Measurements from ENCODE around the gene MAP2.

DNA sequence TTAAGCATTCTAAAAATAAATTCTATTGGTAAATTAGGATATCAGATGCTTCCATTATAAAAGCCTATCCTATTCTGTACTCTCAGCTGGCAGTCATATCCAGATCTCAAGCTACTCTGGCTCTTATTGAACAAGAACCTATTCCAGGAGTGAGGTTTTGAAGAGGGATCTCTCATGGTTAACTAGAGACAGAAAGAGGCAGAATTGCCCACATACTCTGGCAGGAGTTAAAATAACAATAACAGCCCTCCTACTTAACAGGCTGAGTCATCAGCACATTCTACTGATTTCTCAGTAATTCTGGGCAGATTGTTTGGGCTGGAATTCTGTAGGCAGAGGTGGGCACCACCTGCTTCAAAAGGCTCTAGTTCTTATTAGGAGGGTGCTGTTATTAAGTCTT lies 205.8 kb downstream of the MAP2 start:
- TF ChIP-seq, protein P1, sequence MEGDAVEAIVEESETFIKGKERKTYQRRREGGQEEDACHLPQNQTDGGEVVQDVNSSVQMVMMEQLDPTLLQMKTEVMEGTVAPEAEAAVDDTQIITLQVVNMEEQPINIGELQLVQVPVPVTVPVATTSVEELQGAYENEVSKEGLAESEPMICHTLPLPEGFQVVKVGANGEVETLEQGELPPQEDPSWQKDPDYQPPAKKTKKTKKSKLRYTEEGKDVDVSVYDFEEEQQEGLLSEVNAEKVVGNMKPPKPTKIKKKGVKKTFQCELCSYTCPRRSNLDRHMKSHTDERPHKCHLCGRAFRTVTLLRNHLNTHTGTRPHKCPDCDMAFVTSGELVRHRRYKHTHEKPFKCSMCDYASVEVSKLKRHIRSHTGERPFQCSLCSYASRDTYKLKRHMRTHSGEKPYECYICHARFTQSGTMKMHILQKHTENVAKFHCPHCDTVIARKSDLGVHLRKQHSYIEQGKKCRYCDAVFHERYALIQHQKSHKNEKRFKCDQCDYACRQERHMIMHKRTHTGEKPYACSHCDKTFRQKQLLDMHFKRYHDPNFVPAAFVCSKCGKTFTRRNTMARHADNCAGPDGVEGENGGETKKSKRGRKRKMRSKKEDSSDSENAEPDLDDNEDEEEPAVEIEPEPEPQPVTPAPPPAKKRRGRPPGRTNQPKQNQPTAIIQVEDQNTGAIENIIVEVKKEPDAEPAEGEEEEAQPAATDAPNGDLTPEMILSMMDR (IDR thresholded peaks at IDR 0.05), result no peak
- TF ChIP-seq POLR2A (IDR thresholded peaks at IDR 0.05) (no peak), POLR2AphosphoS5 (IDR thresholded peaks at IDR 0.05) (no peak)

All from transverse colon (tissue), 4 donors.